T-helper 17 cell (primary cell): Measurements from ENCODE around the gene CATSPERE. TPM values are rescaled to one million over a fixed set of nuclear protein-coding genes. Genes with fewer than 3 reads are reported as not detected.
"Not testable (repeated sequence)": the region's sequence is repeated elsewhere in the genome, so short reads cannot be mapped to it uniquely, and the experiment has no call there.

ENCODE experiments used
- ATAC-seq: fragments of 150-1000 bp; cut with Tn5 transposase; 2 replicates; pipeline ENCODE4 v1.10.0; 2021; ENCODE audit warnings: mild to moderate bottlenecking, moderate library complexity
- DNase-seq, 3 donors: peaks; one replicate each; pipeline versions ENCODE4 v3.0.0 to v3.0.0-alpha.2; 2020 to 2021
- H3K9me3 ChIP-seq: one replicate; pipeline ENCODE4 v1.7.0; 2013; ENCODE audit warnings: low read length, mild to moderate bottlenecking; ENCODE audit not compliant: control insufficient read depth, poor library complexity, severe bottlenecking
- H3K27ac Mint-ChIP-seq: one replicate; pipeline ENCODE4 v1.8.0; 2022; ENCODE audit warnings: mild to moderate bottlenecking, moderate library complexity, mixed read lengths
- H3K27me3 Mint-ChIP-seq: one replicate; pipeline ENCODE4 v1.8.0; 2022; ENCODE audit warnings: mixed read lengths
- H3K36me3 Mint-ChIP-seq: one replicate; pipeline ENCODE4 v1.8.0; 2022; ENCODE audit warnings: low read depth, mixed read lengths
- H3K4me1 Mint-ChIP-seq: one replicate; pipeline ENCODE4 v1.8.0; 2022; ENCODE audit warnings: mild to moderate bottlenecking, mixed read lengths
- H3K4me3 Mint-ChIP-seq: one replicate; pipeline ENCODE4 v1.8.0; 2022; ENCODE audit warnings: mild to moderate bottlenecking, moderate library complexity, mixed read lengths
- total RNA-seq, 4 donors: library from RNA in 2 of 4; stranded (reverse) in 2 of 4; gene quantifications; one replicate each; pipeline ENCODE4 v1.2.3 and lab custom pipeline; 2022 to 2026

Gene CATSPERE
- total RNA-seq, 2 donors from 2014 or later: 0.18 to 0.47 TPM

DNA sequence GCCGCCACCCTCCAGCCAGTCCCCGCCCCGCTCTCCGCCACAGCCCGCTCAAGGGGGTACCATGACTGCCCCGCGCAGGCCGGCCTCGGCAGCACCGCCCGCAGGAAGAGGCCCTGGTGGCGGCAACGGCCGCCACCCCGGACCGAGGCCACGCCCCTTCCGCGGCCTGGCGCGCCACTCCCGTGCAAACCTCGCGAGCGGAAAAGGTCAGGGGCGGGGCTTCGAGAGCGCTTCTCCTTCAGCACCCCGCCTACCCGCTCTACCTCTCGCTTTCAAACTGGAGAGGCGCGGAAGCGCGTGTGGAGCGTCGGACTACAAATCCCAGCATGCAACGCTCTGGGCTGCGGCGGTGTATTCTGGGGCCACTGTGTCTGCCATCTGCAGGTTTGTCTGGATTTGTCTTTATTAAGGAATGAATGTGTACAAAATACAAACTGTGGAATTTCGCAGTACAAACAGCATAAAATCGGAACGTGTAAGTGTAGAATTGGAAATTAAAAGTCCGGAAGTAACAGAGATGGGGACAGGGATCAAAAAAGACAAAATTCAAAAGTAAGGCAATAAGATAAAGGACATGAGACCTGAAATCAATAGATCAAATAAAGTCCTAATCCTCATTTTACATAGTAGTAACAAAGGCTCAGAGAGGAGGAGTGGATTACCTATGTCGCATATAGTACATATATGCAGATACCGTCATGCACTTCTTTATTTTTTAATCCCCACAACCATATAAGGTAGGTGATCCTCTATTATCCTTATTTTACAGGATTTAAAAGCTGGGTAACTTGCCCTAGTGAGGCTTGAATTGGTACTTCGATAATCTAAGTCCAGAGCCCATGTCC lies 8.9 kb upstream of the CATSPERE start:
- H3K4me1 Mint-ChIP-seq: peaks cover 29% of the 10 kb centered on the region
- ATAC-seq (peak; percentile 87), DNase-seq (peak; percentile 97 to 99 (median 98))
- no peaks in the 10 kb centered on the region for H3K9me3 ChIP-seq
- peak overlapping the region; percentile 94 for H3K27ac Mint-ChIP-seq
- no peaks in the 10 kb centered on the region for H3K27me3 Mint-ChIP-seq
- peaks cover 3% of the 10 kb centered on the region for H3K36me3 Mint-ChIP-seq
- peak overlapping the region; percentile 95 for H3K4me3 Mint-ChIP-seq

DNA sequence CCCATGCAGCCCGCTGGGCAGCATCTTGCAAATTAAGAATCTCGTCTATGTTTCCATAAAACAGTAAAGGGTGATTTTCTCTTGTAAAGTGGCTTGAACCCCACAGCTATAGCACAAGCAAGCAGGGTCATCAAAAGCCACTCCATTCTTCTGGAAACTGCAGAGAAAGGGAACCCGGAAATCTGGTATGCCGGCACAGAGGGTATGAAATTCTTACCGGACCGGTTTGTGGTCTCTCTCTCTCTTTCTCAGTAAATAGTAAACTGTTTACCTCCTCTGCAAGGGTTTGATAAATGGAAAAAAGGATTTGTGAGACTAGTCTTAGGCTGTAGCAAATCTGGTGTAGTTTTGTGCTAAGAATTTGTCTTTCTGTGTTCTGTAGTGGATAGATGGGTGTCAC lies 6.7 kb upstream of the CATSPERE start:
- Mint-ChIP-seq H3K4me1 (peaks cover 19% of the 10 kb centered on the region), H3K27ac (no peak overlapping the region), H3K27me3 (no peaks in the 10 kb centered on the region), H3K36me3 (peaks cover 3% of the 10 kb centered on the region), H3K4me3 (no peak overlapping the region)
- H3K9me3 ChIP-seq: no peaks in the 10 kb centered on the region
- ATAC-seq: no peak
- DNase-seq: no peak

DNA sequence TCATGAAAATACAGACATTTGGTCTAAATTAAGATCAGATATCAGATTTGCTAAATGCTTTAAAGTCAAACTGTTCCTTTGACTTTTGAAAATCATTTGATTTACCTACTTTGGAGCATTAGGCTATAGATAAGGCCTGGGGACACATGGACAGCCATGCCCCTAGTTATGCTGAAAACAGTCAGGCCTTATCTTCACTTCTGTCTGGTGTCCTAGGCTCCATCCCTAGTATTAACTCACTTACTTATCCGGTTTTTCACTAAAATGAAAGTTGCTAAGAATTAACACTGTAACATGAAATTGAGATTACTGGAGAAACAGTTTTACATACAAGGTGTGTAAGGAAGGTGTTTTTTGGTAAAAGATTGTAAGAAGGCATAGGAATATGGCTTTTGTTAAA lies 4.5 kb upstream of the CATSPERE start:
- Mint-ChIP-seq H3K27ac (no peak overlapping the region), H3K27me3 (no peaks in the 10 kb centered on the region), H3K4me1 (peaks cover 5% of the 10 kb centered on the region), H3K36me3 (peaks cover 3% of the 10 kb centered on the region), H3K4me3 (no peak overlapping the region)
- no peak for DNase-seq
- no peaks in the 10 kb centered on the region for H3K9me3 ChIP-seq
- no peak for ATAC-seq

- H3K27me3 Mint-ChIP-seq: no peaks in the 10 kb centered on the region
- peaks cover 2% of the 10 kb centered on the region for H3K4me1 Mint-ChIP-seq
- peaks cover 3% of the 10 kb centered on the region for H3K36me3 Mint-ChIP-seq
- ATAC-seq (no peak), DNase-seq (no peak)
- no peak overlapping the region for H3K4me3 Mint-ChIP-seq
- no peaks in the 10 kb centered on the region for H3K9me3 ChIP-seq
- no peak overlapping the region for H3K27ac Mint-ChIP-seq
Observed at GRCh38 chr1:244458781-244459180, 2.3 kb upstream of the CATSPERE start.

GRCh38 chr1:244460197-244460596 lies 876 bp upstream of the CATSPERE start:
- ATAC-seq (no peak), DNase-seq (no peak)
- H3K27ac Mint-ChIP-seq: no peak overlapping the region
- H3K27me3 Mint-ChIP-seq: no peaks in the 10 kb centered on the region
- H3K36me3 Mint-ChIP-seq: no peaks in the 10 kb centered on the region
- H3K4me1 Mint-ChIP-seq: peaks cover 2% of the 10 kb centered on the region
- H3K4me3 Mint-ChIP-seq: peak overlapping the region; percentile 1
- H3K9me3 ChIP-seq: no peaks in the 10 kb centered on the region

GRCh38 chr1:244466724-244467123 lies 5.7 kb downstream of the CATSPERE start:
- Mint-ChIP-seq H3K36me3 (no peaks in the 10 kb centered on the region), H3K27ac (no peak overlapping the region), H3K27me3 (no peaks in the 10 kb centered on the region), H3K4me3 (no peak overlapping the region), H3K4me1 (no peaks in the 10 kb centered on the region)
- no peaks in the 10 kb centered on the region for H3K9me3 ChIP-seq
- DNase-seq (no peak), ATAC-seq (no peak)

GRCh38 chr1:244473059-244473605 lies 12.1 kb downstream of the CATSPERE start:
- Mint-ChIP-seq H3K27me3 (no peaks in the 10 kb centered on the region), H3K27ac (no peak overlapping the region), H3K4me1 (no peaks in the 10 kb centered on the region), H3K36me3 (no peaks in the 10 kb centered on the region), H3K4me3 (no peak overlapping the region)
- ATAC-seq (no peak), DNase-seq (no peak)
- no peaks in the 10 kb centered on the region for H3K9me3 ChIP-seq

DNA sequence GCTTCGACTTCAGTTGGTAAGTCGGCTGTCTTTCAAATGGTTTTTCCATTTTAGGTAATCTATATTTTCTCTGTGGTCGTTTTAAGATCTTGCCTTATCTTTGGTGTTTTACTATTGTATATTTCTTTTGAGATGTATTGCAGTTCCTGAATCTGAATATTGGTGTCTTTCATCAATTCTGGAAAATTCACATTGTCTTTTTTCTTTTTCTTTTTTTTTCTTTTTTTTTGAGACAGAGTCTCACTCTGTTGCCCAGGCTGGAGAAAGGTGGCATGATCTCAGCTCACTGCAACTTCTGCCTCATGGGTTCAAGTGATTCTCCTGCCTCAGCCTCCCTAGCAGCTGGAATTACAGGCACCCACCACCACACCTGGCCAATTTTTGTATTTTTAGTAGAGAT lies 23.9 kb downstream of the CATSPERE start:
- ATAC-seq, DNase-seq, H3K27me3 Mint-ChIP-seq, H3K27ac Mint-ChIP-seq, H3K4me3 Mint-ChIP-seq, H3K9me3 ChIP-seq, H3K36me3 Mint-ChIP-seq, H3K4me1 Mint-ChIP-seq: not testable (repeated sequence)

DNA sequence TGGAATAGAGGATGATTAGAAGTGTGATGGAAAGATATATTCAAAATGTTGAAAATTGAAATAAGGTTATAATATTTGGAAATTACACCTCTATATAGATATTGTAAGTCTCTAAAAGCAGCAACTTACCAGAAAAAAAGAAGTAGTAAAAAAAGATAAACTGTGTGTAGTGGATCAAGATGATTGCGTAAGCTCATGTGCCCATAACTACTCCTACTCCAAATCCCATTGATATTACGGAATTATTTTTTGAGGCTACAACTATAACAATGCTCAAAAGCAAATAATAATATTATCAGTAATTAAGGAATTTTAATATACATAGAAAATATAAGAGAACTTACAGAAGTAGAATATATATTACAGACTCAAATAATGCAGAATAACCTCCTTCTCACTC lies 33.6 kb downstream of the CATSPERE start:
- peaks cover 1% of the 10 kb centered on the region for H3K36me3 Mint-ChIP-seq
- ATAC-seq: no peak
- H3K27me3 Mint-ChIP-seq: no peaks in the 10 kb centered on the region
- H3K9me3 ChIP-seq: no peaks in the 10 kb centered on the region
- DNase-seq: no peak
- H3K4me1 Mint-ChIP-seq: no peaks in the 10 kb centered on the region
- H3K27ac Mint-ChIP-seq: no peak overlapping the region
- H3K4me3 Mint-ChIP-seq: no peak overlapping the region

DNA sequence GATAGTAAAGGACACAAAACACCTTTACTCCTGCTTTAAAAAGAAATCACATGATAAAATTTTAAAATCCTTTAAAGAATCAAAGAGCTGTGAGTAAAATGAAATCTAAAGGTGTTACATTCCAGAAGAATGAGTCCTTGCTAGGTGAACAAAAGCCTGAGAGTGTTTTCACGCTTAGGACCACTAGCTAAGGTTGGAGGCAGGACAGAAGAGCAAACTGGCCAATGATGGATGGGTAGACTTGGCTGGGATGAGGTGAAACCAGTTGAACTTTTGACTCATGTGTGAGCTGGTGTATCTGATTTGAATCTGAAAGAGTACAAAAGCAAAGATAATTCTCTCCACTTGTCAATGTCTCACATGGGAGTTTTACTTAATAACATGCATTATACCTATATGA lies 35.1 kb downstream of the CATSPERE start:
- ATAC-seq (no peak), DNase-seq (no peak)
- H3K9me3 ChIP-seq: no peaks in the 10 kb centered on the region
- H3K4me1 Mint-ChIP-seq: no peaks in the 10 kb centered on the region
- no peak overlapping the region for H3K27ac Mint-ChIP-seq
- no peak overlapping the region for H3K4me3 Mint-ChIP-seq
- no peaks in the 10 kb centered on the region for H3K27me3 Mint-ChIP-seq
- no peaks in the 10 kb centered on the region for H3K36me3 Mint-ChIP-seq

GRCh38 chr1:244497805-244498204 lies 36.7 kb downstream of the CATSPERE start:
- H3K27ac Mint-ChIP-seq: no peak overlapping the region

DNA sequence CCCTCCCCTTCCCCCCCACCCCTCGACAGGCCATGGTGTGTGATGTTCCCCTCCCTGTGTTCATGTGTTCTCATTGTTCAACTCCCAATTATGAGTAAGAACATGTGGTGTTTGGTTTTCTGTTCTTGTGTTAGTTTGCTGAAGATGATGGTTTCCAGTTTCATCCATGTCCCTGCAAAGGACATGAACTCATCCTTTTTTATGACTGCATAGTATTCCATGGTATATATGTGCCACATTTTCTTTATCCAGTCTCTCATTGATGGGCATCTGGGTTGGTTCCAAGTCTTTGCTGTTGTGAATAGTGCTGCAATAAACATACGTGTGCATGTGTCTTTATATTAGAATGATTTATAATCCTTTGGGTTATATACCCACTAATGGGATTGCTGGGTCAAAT lies 38.4 kb downstream of the CATSPERE start:
- not testable (repeated sequence) for H3K27me3 Mint-ChIP-seq, H3K4me3 Mint-ChIP-seq, H3K4me1 Mint-ChIP-seq, H3K36me3 Mint-ChIP-seq, H3K27ac Mint-ChIP-seq, H3K9me3 ChIP-seq, DNase-seq, ATAC-seq

More at GRCh38 chr1:244497805-244498204, 36.7 kb downstream of the CATSPERE start:
- no peak for DNase-seq
- Mint-ChIP-seq H3K4me3 (no peak overlapping the region), H3K36me3 (no peaks in the 10 kb centered on the region), H3K4me1 (no peaks in the 10 kb centered on the region), H3K27me3 (no peaks in the 10 kb centered on the region)
- no peak for ATAC-seq
- H3K9me3 ChIP-seq: no peaks in the 10 kb centered on the region

DNA sequence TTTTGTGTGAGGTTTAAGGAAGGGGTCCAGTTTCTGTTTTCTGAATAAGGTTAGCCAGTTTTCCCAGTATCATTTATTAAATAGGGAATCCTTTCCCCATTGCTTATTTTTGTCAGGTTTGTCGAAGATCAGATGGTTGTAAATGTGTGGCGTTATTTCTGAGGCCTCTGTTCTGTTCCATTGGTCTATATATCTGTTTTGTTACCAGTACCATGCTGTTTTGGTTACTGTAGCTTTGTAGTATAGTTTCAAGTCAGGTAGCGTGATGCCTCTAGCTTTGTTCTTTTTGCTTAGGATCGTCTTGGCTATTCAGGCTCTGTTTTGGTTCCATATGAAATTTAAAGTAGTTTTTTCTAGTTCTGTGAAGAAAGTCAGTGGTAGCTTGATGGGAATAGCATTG lies 39.4 kb downstream of the CATSPERE start:
- H3K27ac Mint-ChIP-seq, H3K4me3 Mint-ChIP-seq, DNase-seq, H3K4me1 Mint-ChIP-seq, H3K27me3 Mint-ChIP-seq, H3K9me3 ChIP-seq, H3K36me3 Mint-ChIP-seq, ATAC-seq: not testable (repeated sequence)

DNA sequence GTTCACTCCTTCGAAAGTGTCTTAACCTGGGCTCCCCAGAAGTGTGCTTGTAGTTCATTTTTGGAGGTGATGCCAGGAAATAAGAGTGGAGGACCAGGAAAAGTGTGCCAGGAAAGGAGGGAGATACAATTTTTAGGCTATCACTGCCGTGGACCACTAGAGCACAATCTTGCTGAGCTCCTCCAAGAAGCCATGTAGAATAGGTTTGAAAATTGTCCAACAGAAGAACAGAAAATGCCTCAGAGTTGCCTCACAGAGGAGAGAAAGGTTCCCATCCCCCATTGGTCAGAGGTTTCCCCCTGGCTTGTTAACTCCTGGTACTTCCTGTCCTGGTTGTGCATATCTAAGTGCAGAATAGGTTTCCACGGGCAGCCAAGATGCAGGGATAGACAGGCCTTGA lies 41.6 kb downstream of the CATSPERE start:
- H3K27me3 Mint-ChIP-seq: no peaks in the 10 kb centered on the region
- peaks cover 3% of the 10 kb centered on the region for H3K36me3 Mint-ChIP-seq
- DNase-seq (no peak), ATAC-seq (no peak)
- H3K9me3 ChIP-seq: peaks cover 1% of the 10 kb centered on the region
- no peak overlapping the region for H3K27ac Mint-ChIP-seq
- H3K4me3 Mint-ChIP-seq: no peak overlapping the region
- H3K4me1 Mint-ChIP-seq: no peaks in the 10 kb centered on the region
